GM18511 (cell line): ENCODE data around the gene DLG2.
"Not testable (repeated sequence)": the region's sequence is repeated elsewhere in the genome, so short reads cannot be mapped to it uniquely, and the experiment has no call there.

ENCODE experiments used
- ATAC-seq: cut with Tn5 transposase; IDR thresholded peaks from one replicate; pipeline ENCODE4 v1.9.1; 2021; ENCODE audit warnings: mild to moderate bottlenecking, moderate library complexity; ENCODE audit not compliant: unreplicated experiment

DLG2 gene

DNA sequence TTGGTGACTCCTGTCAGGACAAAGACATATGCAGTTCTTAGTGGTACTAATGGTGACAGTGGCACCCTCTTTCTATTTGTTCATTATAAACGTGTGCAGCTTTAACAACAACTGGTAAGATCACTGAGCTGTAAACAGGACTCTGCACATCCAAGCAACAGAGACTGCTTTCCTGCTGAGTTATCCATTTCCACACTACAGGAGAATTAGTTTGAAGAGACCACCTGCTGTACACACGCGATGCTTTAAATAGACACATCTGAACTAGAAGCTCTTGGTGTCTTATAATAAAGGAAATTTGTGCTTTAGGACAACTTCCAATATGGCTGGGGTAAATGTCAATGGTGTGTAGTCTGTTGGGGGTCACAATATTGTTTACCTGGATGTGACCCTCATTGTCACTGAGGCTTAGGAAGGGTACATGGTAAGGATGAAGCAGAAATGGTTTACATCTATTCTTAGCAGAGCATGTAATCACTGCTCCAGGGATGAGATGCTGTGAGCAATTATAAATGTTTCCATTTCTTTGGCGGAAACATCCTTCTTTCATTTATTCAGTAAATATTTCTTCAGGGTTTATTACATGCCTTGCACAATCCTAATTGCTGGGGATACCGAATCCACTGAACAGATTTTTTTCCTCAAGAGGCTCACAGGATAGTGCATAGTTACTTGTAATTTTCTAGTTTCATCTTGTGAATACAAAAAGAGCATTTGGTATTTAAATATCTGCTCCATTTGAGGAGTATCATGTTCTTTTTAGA lies 1987.0 kb downstream of the DLG2 start:
- no peak for ATAC-seq

DNA sequence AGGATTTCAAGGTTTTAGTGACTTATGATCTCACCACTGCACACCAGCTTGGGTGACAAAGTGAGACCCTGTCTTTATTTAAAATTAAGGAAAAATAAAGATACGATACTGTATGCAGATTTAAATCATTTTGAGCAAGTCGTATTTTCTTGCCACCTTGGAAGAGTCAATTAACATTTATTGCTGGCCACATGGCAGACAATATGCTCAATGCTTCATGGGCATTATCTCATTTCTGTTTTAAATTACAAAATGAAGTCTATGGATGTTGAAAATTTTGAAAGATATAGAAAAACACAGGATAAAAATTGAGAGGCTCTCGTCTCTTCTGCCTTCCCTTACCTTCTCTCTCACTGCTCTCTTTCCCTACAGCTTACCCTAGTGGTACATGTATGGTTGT lies 1992.0 kb downstream of the DLG2 start:
- no peak for ATAC-seq

DNA sequence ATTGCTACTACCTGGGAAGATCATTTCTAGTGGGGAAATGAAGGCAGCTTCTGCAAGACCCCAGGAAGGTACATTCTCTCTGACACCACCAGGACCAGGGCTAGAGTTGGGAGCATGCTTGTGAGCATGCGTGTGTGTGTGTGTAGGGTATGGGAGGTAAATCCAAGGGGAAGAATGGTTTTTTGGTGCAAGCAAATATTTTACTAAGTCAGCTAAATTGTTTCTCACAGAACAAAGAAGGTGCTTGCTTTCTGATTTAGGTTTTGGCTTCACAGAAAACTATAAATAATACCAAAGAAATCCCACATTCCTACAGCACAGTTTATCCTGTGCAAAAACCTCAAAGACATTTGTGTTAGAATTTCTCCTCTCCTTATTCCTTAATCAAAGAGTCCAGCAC lies 1996.9 kb downstream of the DLG2 start:
- no peak for ATAC-seq

DNA sequence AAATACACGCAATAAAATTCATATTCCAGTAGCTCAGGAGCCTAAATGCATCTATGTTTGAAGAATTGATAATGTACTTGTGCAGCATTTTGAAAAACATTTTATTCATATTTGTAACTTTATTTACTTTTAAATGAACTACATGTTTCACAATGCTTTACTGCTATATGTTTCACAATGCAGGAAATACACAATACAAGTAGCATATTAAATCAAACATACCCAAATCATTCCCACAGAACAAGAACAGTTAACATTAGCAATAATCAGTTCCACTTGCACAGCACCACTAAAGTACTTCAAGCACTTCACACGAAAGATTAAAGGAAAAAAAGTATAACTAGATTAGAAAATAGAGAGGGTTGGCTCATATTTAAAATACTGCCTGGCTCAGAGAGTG lies 1997.4 kb downstream of the DLG2 start:
- ATAC-seq, result no peak

DNA sequence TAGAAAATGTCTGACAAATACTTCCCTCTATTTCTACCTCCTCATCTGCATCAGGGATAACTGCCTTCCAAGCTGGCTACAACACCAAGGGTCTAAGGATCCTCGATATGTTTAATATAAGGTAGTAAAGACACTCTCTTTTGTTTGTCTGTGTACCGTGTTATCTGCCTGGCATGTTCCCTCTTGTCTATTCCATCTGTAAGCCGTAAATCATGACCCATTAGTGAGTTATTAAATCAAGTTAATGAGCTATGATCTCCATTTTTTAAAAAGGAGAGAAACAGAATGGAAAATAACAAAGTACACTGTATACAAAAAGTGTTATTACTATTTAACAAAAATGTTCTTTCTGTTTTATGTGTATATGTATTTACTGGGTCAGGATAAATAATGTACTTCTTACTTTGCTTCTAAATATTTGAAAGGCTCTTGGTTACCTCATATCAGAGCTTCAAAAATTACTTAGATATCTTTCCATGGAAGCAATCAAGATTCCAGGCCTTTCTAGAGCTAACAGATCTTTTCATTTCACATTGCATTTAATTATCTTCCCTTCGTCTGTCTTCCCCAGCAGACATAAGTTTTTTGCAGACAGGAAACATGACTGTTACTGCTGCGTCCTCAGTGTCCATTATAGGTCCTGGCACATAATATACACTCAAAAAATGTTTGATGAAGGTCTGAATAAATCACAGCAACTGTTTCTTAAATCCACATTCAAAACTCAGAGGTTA lies 1998.4 kb downstream of the DLG2 start:
- ATAC-seq, result no peak

DNA sequence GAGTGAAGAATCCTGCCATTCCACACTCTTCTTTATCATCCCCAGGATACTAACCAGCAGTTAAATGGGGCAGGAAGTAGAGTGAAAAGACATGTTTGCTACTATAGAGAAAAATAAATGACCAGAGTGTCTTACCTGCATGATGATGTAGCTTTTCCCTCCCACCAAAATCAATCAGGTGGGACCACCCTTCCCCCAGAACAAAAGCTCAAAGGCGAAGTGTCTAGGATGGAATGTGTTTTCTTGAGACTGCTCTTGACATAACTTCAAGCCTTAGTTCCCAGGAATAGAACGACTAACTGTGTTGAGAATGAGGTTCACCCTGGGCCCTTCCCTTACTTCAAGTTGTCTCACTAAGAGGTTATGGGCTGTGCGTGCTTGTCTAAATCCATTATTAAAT lies 2001.8 kb downstream of the DLG2 start:
- ATAC-seq, result no peak

DNA sequence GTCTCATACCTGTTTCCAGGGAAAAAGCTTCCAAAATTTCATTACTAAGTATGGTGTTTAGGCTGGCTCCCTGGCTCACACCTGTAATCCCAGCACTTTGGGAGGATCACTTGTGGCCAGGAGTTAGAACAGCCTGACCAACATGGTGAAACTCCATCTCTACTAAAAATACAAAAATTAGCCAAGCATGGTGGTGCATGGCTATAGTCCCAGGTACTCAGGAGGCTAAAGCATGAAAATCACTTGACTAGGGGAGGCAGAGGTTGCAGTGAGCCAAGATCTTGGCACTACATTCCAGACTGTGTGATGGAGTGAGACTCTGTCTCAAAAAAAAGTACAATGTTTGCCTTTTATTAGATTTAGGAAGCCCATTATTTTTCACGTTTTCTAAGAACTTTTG lies 2009.5 kb downstream of the DLG2 start:
- no peak for ATAC-seq

DNA sequence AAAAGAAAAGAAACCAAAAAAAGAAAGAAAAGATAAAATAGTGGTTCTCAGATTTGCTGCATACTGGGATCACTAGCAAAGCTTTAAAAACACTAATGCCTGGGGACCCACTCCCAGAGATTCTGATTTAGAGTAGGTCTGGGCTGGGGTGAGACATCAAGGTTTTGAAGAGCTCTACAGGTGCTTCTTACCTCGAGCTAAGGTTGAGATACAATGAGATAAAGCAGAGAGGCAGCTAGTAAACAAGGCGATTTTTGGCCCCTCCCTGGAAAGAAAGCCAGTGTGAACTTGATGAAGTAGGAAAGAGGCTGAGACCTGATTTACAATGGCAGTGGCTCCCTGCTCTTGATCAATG lies 2013.4 kb downstream of the DLG2 start:
- ATAC-seq, result peak; percentile 54

DNA sequence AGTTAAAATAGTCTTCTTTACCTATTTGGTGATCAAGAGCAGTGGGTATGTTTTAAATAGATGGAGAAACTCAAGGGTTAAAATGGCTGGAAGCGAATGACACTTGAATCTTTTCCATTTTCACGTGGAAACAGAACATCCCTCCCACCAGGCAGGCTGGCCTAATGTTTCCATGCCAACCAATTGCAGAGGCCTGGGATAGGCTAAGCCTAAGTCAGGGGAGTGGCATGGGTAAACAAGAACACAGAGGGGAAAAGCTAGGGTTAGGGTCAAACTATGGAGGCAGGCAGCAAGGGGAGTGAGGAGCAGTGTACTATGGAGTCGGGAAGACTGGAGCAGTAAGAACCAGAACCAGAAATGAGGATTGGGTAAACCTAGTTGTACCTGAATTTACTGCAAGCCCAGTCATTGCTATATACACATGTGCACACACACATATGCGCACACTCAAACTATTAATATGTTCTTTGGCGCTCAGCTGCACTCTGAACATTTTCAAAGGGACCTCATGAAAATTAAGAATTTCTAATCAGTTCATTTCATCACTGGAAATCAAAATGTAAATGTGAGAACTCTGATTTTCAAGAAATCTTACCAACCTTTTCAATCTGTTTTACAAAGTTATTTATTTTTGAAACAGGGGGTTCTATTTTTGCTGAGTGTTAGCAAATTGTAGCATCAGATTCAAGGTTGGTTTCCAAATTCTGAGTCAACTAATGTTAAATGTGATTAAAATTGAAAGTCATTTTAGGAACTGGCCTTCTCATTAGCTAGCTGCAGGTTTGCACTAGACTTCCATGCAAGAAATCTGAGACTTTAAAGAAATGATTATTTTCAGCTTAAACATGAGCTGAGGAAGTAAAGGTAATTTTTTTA lies 2014.0 kb downstream of the DLG2 start:
- peak; percentile 91 for ATAC-seq

DNA sequence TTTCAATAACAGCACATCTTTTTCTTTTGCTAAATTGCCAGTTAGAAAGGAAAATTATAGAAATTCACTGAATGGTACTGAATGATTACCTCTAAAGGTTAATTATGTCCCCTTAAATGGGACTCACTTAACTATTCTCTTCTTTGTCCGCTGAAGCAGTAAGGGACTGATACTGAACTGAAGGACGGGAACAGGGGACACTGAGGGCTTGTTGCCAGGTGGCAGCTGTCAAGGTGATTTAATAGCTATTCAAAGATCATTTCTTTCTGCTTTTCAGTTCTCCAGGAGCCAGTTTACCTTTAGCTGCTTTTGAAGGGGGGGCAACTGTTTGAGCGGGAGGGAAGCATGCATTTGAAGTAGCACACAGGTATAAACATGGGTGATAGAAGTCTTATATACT lies 2015.5 kb downstream of the DLG2 start:
- no peak for ATAC-seq

DNA sequence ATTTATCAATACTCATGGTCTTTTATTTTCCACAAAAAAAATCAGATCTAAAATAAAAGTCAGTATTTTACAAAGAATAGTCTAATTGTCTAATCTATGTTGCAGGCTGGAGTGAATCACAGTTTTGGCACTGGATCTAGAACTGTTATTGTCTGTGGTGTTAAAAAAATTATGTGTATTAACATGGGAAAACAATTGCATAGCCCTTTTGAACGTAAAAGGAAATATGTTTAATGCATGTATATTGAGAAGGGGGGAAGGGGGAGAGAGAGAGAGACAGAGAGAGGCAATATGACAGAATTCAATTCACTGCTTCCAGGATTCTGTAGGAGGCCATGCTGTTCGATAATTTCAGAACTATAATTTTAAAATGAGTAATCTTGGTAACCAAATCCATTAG lies 2016.1 kb downstream of the DLG2 start:
- ATAC-seq, result no peak

DNA sequence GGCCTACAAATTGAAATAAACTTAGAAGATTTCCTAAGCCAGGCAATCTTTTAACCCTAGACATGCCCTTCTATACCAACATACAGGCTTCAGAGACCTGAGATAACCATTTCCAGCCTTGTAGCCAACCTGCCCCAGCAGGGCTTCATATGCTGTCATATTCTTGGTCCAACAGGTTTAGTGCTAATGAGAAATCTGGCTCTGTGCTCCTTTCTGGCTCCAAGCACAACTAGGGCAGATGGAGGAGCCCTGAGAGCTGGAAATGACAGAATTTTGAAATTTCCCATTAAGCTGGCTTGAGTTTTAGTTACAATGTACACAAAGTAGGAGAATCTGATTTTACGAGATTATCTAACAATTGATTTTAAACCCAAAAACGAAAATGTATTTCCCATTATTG lies 2018.0 kb downstream of the DLG2 start:
- ATAC-seq, result no peak

DNA sequence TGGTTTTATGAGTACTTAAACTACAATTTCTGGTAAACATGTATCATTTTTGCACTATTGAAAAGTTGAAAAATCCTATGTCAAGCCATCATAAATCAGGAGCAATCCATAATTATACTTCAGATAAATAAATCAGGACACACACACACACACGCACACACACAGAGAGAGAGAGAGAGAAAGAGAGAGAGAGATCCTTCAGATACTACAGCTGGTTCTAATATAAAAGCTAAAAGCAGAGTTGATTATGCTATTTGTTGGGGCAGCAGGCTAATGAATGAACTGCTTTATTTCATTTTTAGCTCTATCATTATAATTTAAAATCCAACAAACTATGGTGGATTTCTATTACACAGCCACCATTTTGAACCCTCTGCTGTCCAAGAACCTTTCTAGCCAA lies 2018.6 kb downstream of the DLG2 start:
- no peak for ATAC-seq

DNA sequence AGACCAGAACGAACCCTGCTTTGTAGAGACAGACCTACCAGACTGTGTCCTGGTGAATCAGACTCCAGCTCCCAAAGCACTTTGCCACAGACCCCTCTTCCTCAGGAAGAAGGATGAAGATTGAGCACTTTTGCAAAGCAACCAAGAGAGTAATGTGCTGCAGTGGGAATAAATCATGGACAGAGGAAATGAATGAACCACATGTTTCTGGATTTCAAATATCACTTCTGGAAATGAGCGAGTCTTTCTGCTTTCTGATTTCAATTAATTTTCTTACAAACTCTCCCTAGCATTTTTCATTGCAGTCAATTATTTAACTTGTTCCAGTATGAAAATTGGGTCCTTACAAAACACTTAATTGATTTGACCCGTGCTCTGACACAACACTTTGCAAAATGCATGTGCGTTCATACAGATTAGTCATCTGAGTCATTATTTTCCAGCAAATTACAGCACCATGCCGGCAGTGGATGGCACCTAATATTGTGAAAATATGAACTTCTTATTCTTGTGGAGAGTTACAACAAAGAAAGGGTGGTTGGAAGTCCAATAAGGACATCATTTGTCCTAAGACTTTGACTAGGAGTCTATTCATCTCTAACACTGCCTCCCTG lies 2025.1 kb downstream of the DLG2 start:
- ATAC-seq, result no peak

DNA sequence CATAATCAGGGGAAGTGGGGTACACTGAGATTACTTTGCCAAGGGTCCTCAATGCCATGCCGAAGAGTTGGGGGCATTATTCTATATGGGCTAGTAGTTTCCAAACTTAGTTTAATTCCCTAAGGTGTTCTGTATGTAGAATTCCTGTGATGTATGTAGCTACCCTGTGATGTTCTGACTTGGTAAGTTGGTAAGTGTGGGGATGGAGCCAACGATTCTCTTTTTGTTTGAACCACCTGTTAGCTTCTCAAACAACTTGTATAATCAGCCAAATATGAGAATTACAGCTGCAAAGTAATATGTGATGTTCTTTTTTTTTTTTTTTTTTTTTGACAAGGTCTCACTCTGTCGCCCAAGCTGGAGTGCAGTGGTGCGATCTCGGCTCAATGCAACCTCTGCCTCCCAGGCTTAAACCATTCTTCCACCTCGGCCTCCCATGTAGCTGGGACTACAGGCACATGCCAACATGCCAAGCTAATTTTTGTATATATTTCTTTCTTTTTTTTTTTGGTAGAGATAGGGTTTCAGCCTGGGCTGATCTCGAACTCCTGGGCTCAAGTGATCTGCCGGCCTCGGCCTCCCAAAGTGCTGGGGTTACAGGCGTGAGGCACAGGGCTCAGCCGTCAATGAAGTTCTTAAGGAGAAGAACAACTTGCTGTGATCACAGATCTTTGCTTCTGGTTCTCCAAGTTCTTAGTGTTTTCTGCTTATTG lies 2025.8 kb downstream of the DLG2 start:
- ATAC-seq, result no peak

DNA sequence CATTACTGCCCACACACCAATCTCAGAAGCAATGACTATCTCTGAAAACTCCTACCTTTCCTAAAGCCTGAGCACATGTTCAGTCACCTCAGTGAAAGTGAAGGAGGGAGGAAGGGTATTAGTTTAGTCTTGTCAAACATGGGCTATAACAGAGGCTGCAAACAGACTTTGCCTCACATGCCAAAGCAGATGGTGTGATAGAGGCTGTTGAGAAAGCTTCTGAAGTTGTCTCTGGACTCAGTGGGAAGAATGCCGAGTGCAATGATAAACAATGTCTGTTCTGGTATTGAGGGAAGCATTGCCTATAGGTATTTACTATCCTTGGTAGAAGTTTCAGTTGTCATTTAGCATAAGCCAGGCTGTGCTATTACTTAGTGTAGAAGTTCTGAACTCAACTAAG lies 2026.5 kb downstream of the DLG2 start:
- no peak for ATAC-seq

DNA sequence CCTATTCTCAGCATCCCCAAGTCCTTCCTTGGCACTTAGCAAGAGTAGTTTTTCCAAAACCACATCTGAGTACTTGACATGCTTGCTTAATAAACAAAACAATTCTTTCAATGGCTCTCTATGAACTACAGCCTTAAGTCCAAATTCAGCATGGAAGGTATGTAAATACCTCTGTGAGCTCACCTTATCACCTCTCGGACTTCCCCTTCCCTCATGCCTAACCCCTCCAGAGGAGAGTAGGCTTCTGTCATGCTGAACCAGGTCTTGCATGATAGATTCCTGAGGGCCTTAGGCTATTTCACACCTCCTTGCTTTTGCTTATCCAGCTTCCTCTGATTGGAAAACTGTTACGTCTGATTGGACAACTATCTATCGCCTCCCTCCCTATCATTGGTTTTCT lies 2028.1 kb downstream of the DLG2 start:
- ATAC-seq, result no peak

DNA sequence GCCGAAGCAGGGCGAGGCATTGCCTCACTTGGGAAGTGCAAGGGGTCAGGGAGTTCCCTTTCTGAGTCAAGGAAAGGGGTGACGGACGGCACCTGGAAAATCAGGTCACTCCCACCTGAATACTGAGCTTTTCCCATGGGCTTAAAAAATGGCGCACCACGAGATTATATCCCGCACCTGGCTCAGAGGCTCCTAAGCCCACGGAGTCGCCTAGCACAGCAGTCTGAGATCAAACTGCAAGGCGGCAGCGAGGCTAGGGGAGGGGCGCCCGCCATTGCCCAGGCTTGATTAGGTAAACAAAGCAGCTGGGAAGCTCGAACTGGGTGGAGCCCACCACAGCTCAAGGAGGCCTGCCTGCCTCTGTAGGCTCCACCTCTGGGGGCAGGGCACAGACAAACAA lies 2039.3 kb downstream of the DLG2 start:
- ATAC-seq, result not testable (repeated sequence)

DNA sequence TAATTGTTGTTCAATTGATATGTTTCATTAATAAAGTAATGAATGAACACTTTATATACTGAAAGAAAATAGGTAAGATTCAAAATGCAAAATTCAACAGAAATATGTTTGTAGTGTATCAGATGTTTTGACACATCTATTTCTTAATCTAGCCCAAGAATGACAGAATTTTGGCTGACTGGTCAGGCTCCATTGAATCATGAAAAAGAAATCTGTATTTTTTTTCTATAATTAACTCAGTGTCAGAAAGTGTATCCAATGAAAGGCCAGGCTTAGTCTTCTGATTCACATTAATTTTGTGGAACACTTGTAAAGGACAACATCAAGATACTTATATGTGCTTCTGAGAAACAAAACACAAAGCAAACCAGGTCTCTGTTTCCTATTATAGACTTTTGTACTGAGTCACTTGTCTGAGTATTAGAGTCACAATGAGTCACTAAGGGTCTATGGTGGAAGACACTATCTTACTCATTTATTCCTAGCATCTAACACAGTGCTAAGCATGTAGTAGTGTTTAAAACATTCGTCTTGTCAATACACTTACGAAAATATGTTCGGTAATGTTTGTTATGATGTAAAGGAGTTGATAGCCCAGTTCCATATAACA lies 2043.3 kb downstream of the DLG2 start:
- ATAC-seq, result peak; percentile 95

DNA sequence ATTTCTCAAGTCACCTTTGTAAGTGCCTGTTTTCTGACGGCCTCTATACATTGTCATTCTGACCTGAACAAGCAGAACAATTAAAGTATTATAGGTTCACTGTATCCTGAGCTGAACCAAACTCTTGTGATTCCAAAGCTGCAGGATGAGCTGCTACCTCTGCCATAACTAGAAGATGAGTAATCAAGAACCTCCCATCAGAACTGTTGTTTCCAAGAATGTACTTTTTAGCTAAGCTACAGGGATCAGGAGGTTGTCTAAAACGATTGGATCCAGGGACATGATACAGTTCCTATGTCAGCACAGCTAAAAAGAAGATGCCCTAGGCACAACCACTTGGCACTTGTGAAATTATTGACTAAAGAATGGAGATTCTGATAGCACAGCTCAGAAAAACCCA lies 2052.6 kb downstream of the DLG2 start:
- ATAC-seq, result no peak
